SW480 (cell line): ENCODE results near the gene HDAC3.

Experiments
- DNase-seq: peaks from one replicate; pipeline ENCODE4 v3.0.0-alpha.2; 2016; ENCODE audit warnings: low spot score

The HDAC3 gene

GRCh38 chr5:141602606-141603005 is 34.0 kb downstream of the HDAC3 start:
- no peak for DNase-seq

- no peak for DNase-seq
Observed at GRCh38 chr5:141598391-141599345, 38.0 kb downstream of the HDAC3 start.

- no peak for DNase-seq
Observed at GRCh38 chr5:141597814-141598213, 38.8 kb downstream of the HDAC3 start.

GRCh38 chr5:141597394-141597793 is 39.3 kb downstream of the HDAC3 start:
- no peak for DNase-seq

GRCh38 chr5:141596867-141597266 is 39.8 kb downstream of the HDAC3 start:
- DNase-seq = no peak

GRCh38 chr5:141590127-141590526 is 46.5 kb downstream of the HDAC3 start:
- DNase-seq = no peak

- DNase-seq = no peak
Observed at GRCh38 chr5:141586246-141586645, 50.4 kb downstream of the HDAC3 start.

- no peak for DNase-seq
Observed at GRCh38 chr5:141585594-141585993, 51.1 kb downstream of the HDAC3 start.

- DNase-seq = no peak
Observed at GRCh38 chr5:141574122-141574510, 62.5 kb downstream of the HDAC3 start.

- DNase-seq = no peak
Observed at GRCh38 chr5:141573489-141574121, 63.0 kb downstream of the HDAC3 start.
